GM19239 (cell line): ENCODE results near the gene CLASP1.
"Not testable (repeated sequence)": the region's sequence is repeated elsewhere in the genome, so short reads cannot be mapped to it uniquely, and the experiment has no call there.

Source experiments
- DNase-seq: peaks from one replicate; pipeline ENCODE4 v3.0.0; 2011; ENCODE audit warnings: low spot score; ENCODE audit not compliant: insufficient read length
- FAIRE-seq: peaks from 2 replicates; lab custom pipeline; 2011; peaks lifted over from hg19 to GRCh38; lab: Jason Lieb, UNC

The CLASP1 gene

DNA sequence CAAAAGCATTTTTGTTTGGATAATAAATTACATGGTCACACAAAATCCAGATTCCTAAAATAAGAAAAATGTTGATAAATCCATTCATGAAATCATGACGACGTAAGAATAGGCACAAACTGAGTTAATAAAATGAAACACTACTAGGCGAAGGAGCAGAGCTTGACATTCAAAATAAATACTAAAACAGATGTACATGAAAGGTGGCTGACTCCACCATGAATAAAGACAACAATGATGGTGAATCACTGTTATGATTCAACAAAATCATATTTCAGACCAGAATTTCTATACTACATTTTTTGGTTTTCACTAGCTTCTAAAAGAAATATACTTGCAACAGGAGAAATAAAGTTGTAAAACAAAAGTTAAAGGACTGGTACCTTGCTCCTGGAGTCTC is 240.6 kb downstream of the CLASP1 start:
- FAIRE-seq (no peak), DNase-seq (no peak)

DNA sequence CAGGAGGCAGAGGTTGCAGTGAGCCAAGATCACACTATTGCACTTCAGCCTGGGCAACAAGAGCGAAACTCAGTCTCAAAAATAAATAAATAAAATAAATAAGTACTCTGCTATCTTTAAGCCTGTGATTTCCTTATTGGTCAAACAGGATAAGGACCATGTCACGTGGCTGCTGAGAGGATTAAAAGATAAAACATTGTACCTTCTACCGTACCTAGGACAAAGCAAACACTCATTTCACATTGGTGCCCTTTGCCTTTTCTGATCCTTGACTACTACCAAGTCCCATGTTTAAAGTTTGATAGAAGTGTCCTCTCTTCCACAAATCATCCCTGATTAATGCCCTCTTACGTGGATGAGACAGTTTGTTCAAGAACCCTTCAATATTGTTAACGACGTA is 244.0 kb downstream of the CLASP1 start:
- FAIRE-seq (no peak), DNase-seq (no peak)

- DNase-seq (no peak), FAIRE-seq (no peak)
These were observed 249.1 kb downstream of the CLASP1 start for GRCh38 chr2:121400201-121400600.

- FAIRE-seq (no peak), DNase-seq (no peak)
These were observed 250.4 kb downstream of the CLASP1 start for GRCh38 chr2:121398853-121399252.

DNA sequence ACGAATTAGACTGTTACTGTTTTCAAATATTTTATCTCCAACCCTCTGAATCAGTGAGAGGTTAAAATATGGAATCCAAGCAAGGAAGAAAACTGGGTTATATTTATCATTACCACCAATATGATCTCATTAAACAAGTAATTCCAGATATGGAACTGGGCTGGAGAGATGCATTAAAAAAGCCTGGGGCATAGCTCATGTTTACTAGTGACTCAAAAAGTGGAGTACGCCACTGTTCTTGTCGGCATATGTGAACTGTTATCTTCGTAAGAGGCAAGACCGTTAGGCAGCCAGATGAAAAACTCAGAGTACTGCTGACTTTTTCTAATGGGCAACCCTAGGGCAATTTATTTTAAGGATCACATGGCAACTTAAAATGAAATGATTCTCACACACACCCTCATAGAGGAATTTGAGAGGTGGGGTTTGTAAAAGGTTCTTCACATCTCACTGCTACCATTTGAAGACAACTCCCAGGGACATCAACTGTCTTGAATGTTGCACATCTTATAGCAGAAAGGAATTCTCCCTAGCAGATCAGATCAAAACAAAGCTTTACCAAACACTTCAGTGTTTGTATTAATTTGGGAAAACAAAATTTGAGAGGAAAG is 259.1 kb downstream of the CLASP1 start:
- FAIRE-seq, result no peak
- DNase-seq, result no peak

- DNase-seq (no peak), FAIRE-seq (no peak)
These were observed 260.9 kb downstream of the CLASP1 start for GRCh38 chr2:121388371-121388770.

GRCh38 chr2:121387591-121388325 is 261.5 kb downstream of the CLASP1 start:
- no peak for DNase-seq
- FAIRE-seq, result no peak

GRCh38 chr2:121386707-121387106 is 262.6 kb downstream of the CLASP1 start:
- FAIRE-seq (no peak), DNase-seq (no peak)

DNA sequence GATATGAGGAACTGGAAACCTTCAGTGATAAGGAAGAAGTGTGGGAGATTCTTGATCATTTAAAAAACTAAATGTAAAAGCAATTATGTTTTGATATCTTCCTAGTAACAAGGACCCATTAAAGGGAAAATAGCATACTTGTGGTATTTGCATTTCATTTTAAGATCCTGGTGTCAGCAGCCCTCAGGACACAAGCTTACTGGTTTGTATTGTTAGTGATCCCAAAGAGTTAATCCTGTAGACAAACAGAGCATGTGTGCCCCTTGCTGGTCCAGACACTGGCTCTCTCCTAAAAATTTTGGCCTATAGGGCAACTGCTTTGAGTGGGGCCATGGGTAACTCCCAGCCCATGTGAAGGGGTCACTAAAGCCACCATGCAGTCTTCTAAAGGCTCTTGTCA is 263.2 kb downstream of the CLASP1 start:
- no peak for DNase-seq
- no peak for FAIRE-seq

GRCh38 chr2:121382744-121383143 is 266.5 kb downstream of the CLASP1 start:
- DNase-seq (no peak), FAIRE-seq (no peak)

GRCh38 chr2:121377646-121378045 is 271.6 kb downstream of the CLASP1 start:
- DNase-seq, result no peak
- FAIRE-seq, result no peak

- no peak for DNase-seq
- FAIRE-seq, result no peak
These were observed 272.6 kb downstream of the CLASP1 start for GRCh38 chr2:121376535-121377250.

DNA sequence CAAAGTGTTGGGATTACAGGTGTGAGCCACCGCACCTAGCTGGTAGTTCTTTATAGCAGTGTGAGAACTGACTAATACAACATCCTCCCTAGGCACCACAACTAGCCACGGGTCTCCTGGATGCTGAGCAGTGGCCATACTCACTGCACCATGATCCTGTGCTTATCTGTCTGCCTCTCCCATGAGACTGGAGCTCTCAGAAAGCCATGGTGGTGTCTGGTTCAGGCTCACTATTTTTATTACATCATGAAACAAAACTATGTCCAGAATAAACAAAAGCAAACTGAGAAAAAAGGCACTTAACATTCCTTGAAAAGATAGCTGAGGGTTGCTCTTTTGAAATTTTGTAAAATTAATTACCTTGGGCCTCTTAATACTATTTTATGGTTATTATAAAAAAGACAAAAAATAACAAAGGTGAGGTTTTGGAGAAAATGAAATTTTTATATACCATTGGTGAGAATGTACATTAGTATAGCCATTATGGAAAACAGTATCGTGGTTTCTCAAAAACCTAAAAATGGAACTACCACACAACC is 273.6 kb downstream of the CLASP1 start:
- FAIRE-seq, result no peak
- DNase-seq, result no peak

DNA sequence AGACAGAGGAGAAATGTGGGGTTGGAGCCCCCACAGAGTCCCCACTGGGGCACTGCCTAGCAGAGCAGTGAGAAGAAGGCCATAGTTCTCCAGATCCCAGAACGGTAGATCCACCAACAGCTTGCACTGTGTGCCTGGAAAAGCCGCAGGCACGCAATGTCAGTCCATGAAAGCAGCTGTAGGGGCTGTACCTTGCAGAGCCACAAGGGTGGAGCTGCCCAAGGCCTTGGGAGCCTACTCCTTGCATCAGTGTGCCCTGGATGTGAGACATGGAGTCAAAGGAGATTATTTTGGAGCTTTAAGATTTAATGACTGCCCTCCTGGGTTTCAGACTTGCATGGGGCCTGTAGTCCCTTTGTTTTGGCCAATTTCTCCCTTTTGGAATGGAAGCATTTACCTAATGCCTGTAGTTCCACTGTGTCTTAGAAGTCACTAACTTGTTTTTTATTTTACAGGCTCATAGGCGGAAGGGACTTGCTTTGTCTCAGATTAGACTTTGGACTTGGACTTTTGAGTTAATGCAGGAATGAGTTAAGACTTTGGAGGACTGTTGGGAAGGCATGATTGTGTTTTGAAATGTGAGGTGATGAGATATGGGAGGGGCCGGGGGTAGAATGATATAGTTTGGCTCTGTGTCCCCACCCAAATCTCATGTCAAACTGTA is 274.7 kb downstream of the CLASP1 start:
- DNase-seq, FAIRE-seq: not testable (repeated sequence)

GRCh38 chr2:121372721-121373353 is 276.4 kb downstream of the CLASP1 start:
- FAIRE-seq (no peak), DNase-seq (no peak)

DNA sequence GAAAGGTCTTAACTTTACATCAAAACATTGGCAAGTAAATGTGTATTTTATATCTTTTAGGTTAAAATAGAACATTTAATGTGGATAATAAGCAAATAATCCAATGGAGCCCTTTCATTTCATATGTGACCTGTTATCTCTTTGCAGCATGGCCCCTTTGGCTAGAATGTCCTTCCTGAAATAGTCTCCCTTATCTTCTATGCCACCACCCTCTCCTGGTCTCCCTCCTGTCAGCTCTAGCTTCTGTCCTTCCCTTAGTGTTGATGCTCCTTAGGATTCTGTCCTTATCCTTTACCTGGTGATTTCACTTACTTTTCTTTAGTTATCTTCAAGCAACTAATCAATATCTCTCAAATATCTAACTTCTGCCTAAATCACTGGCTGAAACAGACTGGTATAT is 277.2 kb downstream of the CLASP1 start:
- FAIRE-seq (no peak), DNase-seq (no peak)

GRCh38 chr2:121368836-121369235 is 280.4 kb downstream of the CLASP1 start:
- no peak for FAIRE-seq

GRCh38 chr2:121368155-121368554 is 281.1 kb downstream of the CLASP1 start:
- FAIRE-seq, result no peak
- no peak for DNase-seq

More at GRCh38 chr2:121368836-121369235, 280.4 kb downstream of the CLASP1 start:
- DNase-seq, result no peak

DNA sequence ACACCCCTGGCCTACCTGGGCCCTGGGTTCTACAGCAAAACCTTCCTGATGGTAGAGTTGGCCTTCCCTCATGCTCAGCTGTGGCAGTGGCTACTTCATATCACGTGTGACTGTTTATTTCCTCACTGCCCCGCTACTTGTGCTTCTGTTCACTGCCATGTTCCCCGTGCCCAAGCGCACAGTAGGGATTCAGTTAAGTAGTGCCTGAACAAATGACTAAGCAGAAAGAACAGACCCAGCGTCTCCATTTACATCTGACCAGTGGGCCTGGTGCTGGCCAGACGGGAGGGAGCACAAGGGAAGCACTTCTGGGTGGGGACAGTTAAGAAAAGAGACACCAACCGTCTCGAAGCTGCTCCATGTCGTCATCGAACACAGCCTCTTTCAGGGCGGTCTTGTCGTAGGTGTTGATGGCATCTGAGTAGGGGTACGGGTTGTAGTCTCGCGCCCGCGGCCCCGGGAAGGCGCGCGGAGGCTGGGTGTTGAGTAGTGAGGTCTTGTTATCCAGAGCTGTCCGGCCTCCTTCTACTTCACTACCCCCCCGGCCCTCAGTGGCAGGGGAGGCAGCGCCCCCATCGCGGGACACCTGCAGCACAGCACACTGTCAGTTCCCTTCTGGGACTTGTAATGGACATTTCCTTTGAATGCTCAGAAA is 281.9 kb downstream of the CLASP1 start:
- FAIRE-seq (no peak), DNase-seq (no peak)

DNA sequence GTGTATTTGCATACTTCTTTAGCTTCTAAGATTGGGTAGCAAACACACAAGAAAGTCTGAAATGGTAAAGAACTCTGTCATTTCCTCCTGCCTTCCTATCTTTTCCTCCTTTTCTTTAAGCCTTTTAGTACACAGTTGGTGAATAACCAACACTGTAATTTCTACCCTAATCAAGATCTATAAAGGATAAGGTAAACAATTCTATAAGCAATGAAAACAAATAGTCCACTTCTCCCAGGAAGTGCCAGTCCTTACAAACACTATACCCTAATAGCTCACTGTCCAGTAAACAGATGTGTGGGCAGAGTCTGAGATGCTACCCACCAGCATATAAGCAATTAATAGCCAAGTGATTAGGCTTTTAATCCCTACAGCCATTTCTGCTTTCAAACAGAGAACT is 283.2 kb downstream of the CLASP1 start:
- DNase-seq (no peak), FAIRE-seq (no peak)
